ENCODE measurements around the gene TUBA4B. TPM values are rescaled to one million over a fixed set of nuclear protein-coding genes. Genes with fewer than 3 reads are reported as not detected.

The TUBA4B gene
- total and polyA plus RNA-seq, 2 of the 4 experiments (the other 2 are of a cell fraction): not detected

- Histone ChIP-seq H4K91ac (ENCODE audit: insufficient read depth, low read depth, low read length) (0 out of 2 replicates have a peak overlapping the region, but pooled peaks have one; percentile 79), H3K9me1 (ENCODE audit: insufficient read depth, low read length) (peaks cover 11% of the 10 kb centered on the region; the same call in 1 of the 2 replicates), H2BK15ac (ENCODE audit: low read depth, low read length) (no peak overlapping the region; the same call in 2 of the 3 replicates), H3K27me3 (ENCODE audit: control insufficient read depth, insufficient read depth, low read length) (no peaks in the 10 kb centered on the region), H2BK5ac (ENCODE audit: low read depth, low read length, poor library complexity, severe bottlenecking) (no peak overlapping the region), H3K18ac (ENCODE audit: low read depth, low read length) (no peak overlapping the region), H3K4me3 (ENCODE audit: insufficient read depth, low read depth, low read length) (no peak overlapping the region), H2AK5ac (ENCODE audit: low read depth, low read length) (peak overlapping the region; percentile 91), H3K4me2 (ENCODE audit: low read depth, low read length) (no peak overlapping the region), H2AK9ac (replicated peaks; ENCODE audit: low read depth, low read length, poor library complexity) (peak overlapping the region; percentile 94), H2AFZ (replicated peaks; ENCODE audit: low read length, poor library complexity) (peak overlapping the region; percentile 95), H3K79me1 (ENCODE audit: low read depth in 1 of 2, low read length in 2 of 2) (no peaks in the 10 kb centered on the region), H3K56ac (ENCODE audit: extremely low read depth, insufficient read depth, low read length) (no peak overlapping the region), H4K8ac (ENCODE audit: low read depth in 2 of 2, low read length in 2 of 2) (peak overlapping the region in 1 of 2 experiments; percentile 95; a peak in 3 of 4 replicates), H2BK120ac (ENCODE audit: low read depth, low read length) (no peak overlapping the region; the same call in 1 of the 2 replicates), H3K4ac (ENCODE audit: low read depth, low read length) (peak overlapping the region; percentile 82), H3K27ac (ENCODE audit: insufficient read depth, low read length) (no peak overlapping the region), H3K9ac (ENCODE audit: low read depth, low read length) (no peak overlapping the region), H4K20me1 (ENCODE audit: insufficient read depth, low read length) (peaks cover 4% of the 10 kb centered on the region; the same call in 1 of the 2 replicates), H4K5ac (ENCODE audit: low read depth, low read length) (no peak overlapping the region), H3K23ac (ENCODE audit: low read depth, low read length) (no peak overlapping the region), H3K36me3 (ENCODE audit: control insufficient read depth, insufficient read depth, low read length) (no peaks in the 10 kb centered on the region), H3K4me1 (ENCODE audit: control insufficient read depth, insufficient read depth, low read length) (peaks cover 14% of the 10 kb centered on the region), H3K14ac (replicated peaks; ENCODE audit: low read depth, low read length) (no peak overlapping the region), H2BK20ac (ENCODE audit: low read depth, low read length) (no peak overlapping the region), H3K9me3 (ENCODE audit: control insufficient read depth, insufficient read depth, low read length) (no peaks in the 10 kb centered on the region)
- WGBS, 2 experiments (ENCODE audit: extremely low coverage in 2 of 2, insufficient read length in 1 of 2): 55% methylated on average over 2 of the region's 5 CpGs; no CpG with 5 or more reads in 1 of the 2 experiments
- DNase-seq (no peak), ATAC-seq (ENCODE audit: low read depth) (no peak)
- intact Hi-C loops (cut with micrococcal nuclease): loop anchor here (1.0 to 2.0 kb wide), 3 partner anchors 16 to 123 kb away; partner anchors contain the start of genes ANKZF1, ATG9A and SLC23A3
- CTCF ChIA-PET: interaction anchor here (0.8 to 1.6 kb wide), 4 partner anchors 15 to 298 kb away, joined by 3 to 9 read pairs (median 6); partner anchors contain the start of gene DNAJB2
- no TSS peak for BruUV-seq (replicated peaks)
- TF ChIP-seq RCOR1 (IDR thresholded peaks at IDR 0.05; ENCODE audit: insufficient replicate concordance, low read length): no peak
- no peak for TF ChIP-seq CEBPB (IDR thresholded peaks at IDR 0.05; ENCODE audit: low read depth, low read length)
- TF ChIP-seq RFX5 (IDR thresholded peaks at IDR 0.05; ENCODE audit: low read depth, low read length): no peak
- POLR2A ChIA-PET (ENCODE audit: unreplicated experiment): no interaction called here
- in situ Hi-C loops (cut with MboI; ENCODE audit: low sequenced_read_pairs): no loop called here
- dilution Hi-C loops (cut with HindIII; ENCODE audit: low sequenced_read_pairs, unreplicated experiment): no loop called here
These were observed 40.7 kb downstream of the TUBA4B start for GRCh38 chr2:219293736-219294231.
